HG02943 (cell line): ENCODE measurements around the gene EPHB6.

Source experiments
- ATAC-seq: cut with Tn5 transposase; IDR thresholded peaks from one replicate; pipeline ENCODE4 v1.9.1; 2021; ENCODE audit warnings: mild to moderate bottlenecking, low read depth, moderate library complexity; ENCODE audit not compliant: unreplicated experiment

Gene EPHB6

GRCh38 chr7:142863891-142864685, 9.2 kb downstream of the EPHB6 start:
- no peak for ATAC-seq

DNA sequence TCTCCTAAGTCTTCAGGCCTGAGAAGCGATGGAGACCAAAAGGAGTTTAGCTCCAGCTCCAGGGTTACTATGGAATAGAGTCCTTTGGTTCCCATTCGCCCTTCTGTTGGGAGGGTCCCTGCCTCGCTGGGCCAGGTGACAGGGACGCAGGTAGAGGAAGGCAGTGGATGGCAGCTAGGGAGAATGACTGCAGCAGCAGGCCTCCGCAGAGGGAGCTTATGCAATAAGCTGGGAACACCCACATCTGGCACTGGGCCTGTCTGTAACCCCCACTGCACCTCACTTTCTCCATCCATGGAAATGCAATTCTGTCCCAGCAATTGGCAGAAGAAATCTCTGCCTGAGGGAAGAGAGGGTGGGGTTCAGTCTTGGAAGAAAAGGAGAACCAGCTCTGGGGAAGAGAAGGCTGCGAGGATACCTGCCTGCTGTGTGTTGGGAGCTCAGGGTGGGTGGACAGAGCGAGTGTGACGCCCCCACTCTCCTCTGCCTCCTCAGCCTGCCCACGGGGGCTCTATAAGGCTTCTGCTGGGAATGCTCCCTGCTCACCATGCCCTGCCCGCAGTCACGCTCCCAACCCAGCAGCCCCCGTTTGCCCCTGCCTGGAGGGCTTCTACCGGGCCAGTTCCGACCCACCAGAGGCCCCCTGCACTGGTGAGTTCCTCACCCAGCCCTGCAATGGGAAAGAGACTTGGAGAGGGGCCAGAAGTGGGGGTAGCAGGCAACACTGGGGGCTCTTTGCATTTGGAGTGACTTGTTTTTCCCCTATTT, 10.3 kb downstream of the EPHB6 start:
- ATAC-seq: no peak

- no peak for ATAC-seq
Observed at GRCh38 chr7:142865766-142866165, 10.9 kb downstream of the EPHB6 start.

- ATAC-seq: no peak
Observed at GRCh38 chr7:142866361-142867096, 11.7 kb downstream of the EPHB6 start.

- ATAC-seq: no peak
Observed at GRCh38 chr7:142867097-142867378, 12.2 kb downstream of the EPHB6 start.

GRCh38 chr7:142867398-142868187, 12.7 kb downstream of the EPHB6 start:
- no peak for ATAC-seq

DNA sequence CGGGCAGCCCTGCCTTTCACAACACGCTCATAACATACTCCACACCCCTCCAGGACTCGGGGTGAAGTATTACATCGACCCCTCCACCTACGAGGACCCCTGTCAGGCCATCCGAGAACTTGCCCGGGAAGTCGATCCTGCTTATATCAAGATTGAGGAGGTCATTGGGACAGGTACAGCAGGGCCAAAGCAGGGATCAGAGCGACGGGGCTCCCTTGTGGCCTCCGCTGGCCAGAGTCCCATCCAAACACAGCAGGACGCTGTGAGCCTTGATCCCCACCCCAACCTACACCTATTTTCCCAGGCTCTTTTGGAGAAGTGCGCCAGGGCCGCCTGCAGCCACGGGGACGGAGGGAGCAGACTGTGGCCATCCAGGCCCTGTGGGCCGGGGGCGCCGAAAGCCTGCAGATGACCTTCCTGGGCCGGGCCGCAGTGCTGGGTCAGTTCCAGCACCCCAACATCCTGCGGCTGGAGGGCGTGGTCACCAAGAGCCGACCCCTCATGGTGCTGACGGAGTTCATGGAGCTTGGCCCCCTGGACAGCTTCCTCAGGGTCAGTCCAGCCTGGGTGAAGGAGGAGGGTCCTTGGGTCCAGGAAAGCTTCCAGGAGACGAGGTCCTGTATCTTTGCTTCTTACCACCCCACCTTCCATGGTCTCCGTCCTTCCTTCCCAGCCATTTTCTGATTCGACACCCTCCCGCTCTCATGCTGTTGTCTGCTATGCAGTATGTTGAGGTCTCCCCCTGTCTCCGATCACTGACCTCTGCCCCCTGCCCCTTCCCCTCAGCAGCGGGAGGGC, 13.5 kb downstream of the EPHB6 start:
- no peak for ATAC-seq

DNA sequence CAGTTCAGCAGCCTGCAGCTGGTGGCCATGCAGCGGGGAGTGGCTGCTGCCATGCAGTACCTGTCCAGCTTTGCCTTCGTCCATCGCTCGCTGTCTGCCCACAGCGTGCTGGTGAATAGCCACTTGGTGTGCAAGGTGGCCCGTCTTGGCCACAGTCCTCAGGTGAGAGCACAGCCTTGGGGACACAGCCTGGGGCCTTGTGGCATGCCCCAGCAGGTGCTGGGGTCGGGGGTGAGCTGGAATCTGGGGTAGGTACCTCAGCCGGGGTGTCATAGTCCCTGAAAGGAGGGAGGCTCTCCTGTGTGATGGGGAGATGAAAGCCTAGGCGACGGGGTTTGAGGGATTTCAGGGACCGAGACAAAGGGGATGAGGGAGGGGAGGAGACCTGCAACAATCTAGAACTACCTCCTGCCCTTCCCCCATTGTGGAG, 14.1 kb downstream of the EPHB6 start:
- no peak for ATAC-seq

GRCh38 chr7:142869434-142869833, 14.6 kb downstream of the EPHB6 start:
- ATAC-seq: no peak

DNA sequence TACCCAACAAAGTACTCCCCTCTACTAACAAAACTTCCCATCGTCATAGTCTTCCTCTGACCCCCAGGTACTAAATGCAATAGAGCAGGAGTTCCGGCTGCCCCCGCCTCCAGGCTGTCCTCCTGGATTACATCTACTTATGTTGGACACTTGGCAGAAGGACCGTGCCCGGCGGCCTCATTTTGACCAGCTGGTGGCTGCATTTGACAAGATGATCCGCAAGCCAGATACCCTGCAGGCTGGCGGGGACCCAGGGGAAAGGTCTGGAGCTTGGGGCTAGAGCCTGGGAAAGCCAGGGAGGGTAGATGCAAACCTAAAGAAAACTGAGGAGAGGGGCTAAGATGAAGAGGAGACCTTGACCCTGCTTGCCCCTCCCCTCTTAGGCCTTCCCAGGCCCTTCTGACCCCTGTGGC, 15.3 kb downstream of the EPHB6 start:
- ATAC-seq: no peak

DNA sequence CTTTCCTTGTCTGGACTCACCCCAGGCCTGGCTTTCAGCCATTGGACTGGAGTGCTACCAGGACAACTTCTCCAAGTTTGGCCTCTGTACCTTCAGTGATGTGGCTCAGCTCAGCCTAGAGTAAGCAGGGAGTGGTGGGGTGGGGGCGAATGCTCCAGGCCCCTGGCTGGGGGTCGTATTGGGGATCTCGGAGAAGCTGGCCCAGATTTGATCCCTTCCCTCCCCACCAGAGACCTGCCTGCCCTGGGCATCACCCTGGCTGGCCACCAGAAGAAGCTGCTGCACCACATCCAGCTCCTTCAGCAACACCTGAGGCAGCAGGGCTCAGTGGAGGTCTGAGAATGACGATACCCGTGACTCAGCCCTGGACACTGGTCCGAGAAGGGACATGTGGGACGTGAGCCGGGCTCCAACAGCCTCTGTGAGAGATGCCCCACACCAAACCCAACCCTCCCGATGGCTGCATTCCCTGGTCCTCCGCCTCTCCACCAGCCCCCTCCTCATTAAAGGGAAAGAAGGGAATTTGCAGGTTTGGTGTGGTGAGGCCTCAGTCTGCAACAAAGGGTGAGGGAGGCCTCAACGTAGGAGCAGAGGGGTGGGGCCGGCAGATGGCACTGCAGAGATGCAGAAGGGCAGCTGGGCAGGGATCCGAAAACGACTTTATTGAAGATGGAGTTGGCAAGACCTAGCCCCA, 15.8 kb downstream of the EPHB6 start:
- ATAC-seq: no peak

DNA sequence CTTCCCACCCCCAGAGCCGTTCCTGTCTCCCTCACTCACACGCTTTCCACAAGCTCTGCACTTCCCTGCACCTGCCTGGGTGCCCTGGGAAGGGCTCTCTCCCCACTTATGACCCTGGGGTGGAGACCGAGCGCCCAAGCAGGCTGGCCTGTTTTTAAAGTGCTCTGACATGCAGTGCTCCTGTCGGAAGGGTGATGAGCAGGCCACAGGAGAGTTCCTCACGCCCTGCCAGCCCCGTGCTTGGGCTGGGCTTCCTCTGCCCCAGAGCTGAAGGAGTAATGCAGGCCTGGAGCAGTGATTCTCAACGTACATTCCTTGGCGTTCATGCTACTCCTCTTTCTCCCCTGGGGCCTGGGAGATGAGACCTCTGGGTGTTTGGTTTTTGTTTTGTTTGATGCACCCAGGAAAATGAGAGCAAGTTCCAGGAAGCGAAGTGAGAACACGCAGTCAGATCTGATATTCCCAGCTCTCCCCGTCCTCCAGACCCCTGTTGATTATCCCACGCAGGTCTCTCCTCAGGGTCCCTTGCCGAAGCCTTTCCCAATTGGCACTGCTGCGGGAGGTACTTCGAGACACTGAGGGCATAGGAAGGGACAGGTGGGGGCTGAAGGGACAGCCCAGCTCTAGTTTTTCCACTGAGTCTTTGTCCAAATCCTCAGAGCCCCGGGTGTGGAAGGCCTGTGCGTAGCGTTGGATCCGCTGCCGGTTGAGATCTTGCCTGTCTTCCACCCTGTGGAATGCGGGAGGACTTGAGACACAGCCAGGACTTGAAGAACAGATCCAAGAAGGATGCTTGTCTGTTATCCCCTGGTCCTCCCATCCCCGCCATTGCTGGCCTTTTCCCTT, 16.6 kb downstream of the EPHB6 start:
- ATAC-seq: no peak

DNA sequence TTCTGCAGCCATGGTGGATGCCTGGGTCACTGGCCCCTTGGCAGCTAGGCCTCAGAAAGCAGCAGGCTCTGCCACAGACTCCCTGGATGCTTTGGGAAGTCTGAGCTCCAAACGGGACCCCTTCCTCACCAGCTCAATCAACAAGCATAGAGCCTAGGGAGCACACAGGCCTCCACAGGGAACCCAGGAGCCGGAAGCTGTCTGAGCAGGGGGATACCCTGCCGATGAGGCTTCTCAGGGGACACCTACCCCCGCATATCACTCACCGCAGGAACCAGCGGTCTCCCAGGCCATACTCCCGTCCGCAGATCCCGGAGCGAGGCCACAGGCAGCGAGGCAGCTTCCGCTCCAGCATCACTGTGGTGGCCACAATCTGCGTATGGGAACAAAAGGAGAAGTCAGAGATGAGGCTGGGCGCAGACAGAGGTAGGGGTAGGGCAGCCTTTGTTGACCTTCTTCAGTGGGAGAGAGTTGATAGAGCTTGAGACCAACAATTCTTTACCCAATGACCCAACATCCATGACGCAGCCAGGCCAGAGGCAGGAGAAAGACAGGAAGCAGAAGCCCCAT, 17.3 kb downstream of the EPHB6 start:
- no peak for ATAC-seq

DNA sequence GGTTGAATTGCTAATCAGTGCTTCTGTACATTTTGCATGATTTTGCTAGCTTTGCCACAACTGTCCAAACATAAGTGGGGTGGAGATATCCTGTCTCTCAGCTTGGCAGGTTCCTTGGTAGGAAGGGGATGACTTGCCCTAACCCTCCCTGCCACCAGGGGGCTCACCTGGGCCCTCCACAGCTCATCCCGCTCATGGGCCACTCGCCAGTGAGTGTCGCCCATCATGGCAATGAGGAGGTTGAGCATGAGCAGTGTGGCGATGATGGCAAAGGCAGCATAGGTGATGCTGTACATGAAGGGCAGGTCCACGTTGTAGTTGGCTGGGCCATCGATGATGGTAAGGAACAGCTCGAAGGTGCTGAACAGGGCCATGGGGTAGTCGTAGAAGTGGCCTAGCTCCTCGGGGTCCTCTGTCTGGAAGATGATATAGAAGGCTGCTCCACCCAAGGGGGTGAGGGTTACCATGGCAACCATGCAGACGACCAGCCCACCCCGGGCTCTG, 18.5 kb downstream of the EPHB6 start:
- ATAC-seq: no peak

DNA sequence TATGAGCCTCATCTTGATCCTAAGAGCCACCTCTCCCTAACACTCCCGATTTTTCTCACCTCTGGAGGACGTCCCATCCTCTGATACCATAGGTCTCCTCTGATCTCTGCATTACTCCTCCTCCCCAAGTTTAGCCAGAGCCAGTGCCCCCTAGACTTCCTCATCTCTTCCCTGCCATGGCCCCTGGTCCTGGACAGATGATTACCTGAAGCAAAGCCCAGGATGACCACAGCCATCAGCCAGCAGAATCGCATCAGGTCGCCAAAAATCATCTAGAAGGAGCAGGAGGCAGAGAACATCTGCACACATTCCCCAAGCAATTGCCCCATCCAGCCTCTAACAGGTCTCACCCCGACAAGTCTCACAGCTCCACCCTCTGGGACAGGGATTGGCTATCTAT, 19.0 kb downstream of the EPHB6 start:
- no peak for ATAC-seq

DNA sequence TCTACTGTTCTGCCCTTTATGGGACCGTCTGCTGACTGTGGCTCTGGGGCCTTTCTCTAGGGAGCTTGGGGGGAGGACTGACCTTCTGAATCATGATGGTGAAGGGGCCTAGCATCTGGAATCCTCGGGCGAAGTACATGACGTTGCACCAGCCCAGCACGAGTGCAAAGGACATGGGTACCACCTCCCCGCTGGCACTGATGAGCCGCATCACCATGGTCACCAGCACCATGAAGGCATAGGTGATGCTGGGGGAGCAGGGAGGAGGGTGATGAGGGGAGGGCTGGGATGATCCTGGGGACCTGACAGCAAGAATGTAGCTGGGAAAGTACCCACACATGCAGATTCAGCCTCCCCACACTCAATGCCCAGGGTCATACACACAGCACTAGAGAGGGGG, 19.5 kb downstream of the EPHB6 start:
- no peak for ATAC-seq

- ATAC-seq: no peak
Observed at GRCh38 chr7:142874837-142875236, 20.0 kb downstream of the EPHB6 start.

DNA sequence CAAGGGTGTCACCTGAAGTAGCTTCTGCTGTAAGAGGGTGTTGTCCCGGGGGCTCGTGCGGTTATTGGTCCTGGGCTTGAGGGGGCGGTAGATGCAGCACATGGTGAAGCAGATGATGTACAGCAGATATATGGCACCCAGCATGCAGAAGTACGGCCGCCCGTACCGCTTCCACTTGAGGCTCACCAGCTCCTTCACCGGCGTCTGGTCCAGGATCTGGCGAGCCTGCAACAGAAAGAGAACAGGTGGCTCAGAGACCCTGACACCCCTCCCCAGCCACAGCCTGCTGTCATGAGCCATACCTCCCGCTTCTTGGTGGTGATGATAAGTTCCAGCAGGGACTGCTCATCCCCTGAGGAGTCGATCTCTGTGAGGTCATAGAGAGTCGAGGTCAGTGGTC, 20.6 kb downstream of the EPHB6 start:
- ATAC-seq: no peak
